Uterus (tissue), 4 donors: ENCODE data around the gene CASP7. TPM values are rescaled to one million over a fixed set of nuclear protein-coding genes. Genes with fewer than 3 reads are reported as not detected.

ENCODE experiments used
- DNase-seq, 2 donors: peaks; one replicate each; pipeline ENCODE4 v3.0.0-alpha.2; 2019 to 2020
- H3K27ac ChIP-seq, 2 donors: fragments of 200-600 bp; sonication (generic); 1 replicate in 1 of 2; 2 replicates in 1 of 2; pipeline ENCODE4 v1.5.1; 2016 to 2018
- H3K27me3 ChIP-seq, 2 donors: fragments of 200-600 bp; sonication (generic); one replicate each; pipeline ENCODE4 v1.5.1; 2018 to 2019; ENCODE audit warnings: control low read depth in 1 of 2
- H3K36me3 ChIP-seq, 2 donors: fragments of 200-600 bp; sonication (generic); one replicate each; pipeline ENCODE4 v1.5.1; 2019; ENCODE audit warnings: control low read depth in 1 of 2
- H3K4me1 ChIP-seq, 2 donors: fragments of 200-600 bp; sonication (generic); one replicate each; pipeline ENCODE4 v1.5.1; 2018 to 2019; ENCODE audit warnings: control low read depth in 1 of 2
- H3K4me3 ChIP-seq, 2 donors: fragments of 200-600 bp; sonication (generic); 1 replicate in 1 of 2; 2 replicates in 1 of 2; pipeline ENCODE4 v1.5.1; 2018 to 2019; ENCODE audit warnings: mild to moderate bottlenecking in 1 of 2
- H3K9me3 ChIP-seq, 2 donors: fragments of 200-600 bp; sonication (generic); one replicate each; pipeline ENCODE4 v1.5.1; 2019; ENCODE audit warnings: control low read depth in 1 of 2
- POLR2A ChIP-seq, 2 donors: fragments of 450-650 bp; IDR thresholded peaks; one replicate each; pipeline ENCODE4 v1.6.1; 2016; ENCODE audit warnings: antibody characterized with exemption in 2 of 2, mild to moderate bottlenecking in 1 of 2, moderate library complexity in 1 of 2
- intact Hi-C: fragments of 100-400 bp; cut with DNase I; formaldehyde crosslinking; loops from one replicate; pipeline ENCODE4 v1.15.1; 2023; ENCODE audit warnings: low total_unique reads
- total RNA-seq, 4 donors: library from RNA; depleted of rRNA in 3 of 4; stranded (reverse); fragments of >200 nt in 3 of 4; gene quantifications; one replicate each; pipeline versions ENCODE4 v1.1.0 to v1.2.4, GENCODE V29; 2014 to 2023
- TF ChIP-seq, protein P1 (sequence below), 4 experiments: fragments of 200-600 bp in 2 of 4; fragments of 450-650 bp in 2 of 4; sonication (generic) in 2 of 4; IDR thresholded peaks; one replicate each; pipeline ENCODE4 v1.5.1; 2016 to 2019; ENCODE audit warnings: antibody characterized with exemption in 4 of 4, mild to moderate bottlenecking in 2 of 4, moderate library complexity in 1 of 4
- donor health status: DM: yes; HTN: yes; CAD: no.

CASP7 gene
- total RNA-seq, 4 donors from 2014 or later, result 8.5 to 48.3 (median 20.3) TPM

DNA sequence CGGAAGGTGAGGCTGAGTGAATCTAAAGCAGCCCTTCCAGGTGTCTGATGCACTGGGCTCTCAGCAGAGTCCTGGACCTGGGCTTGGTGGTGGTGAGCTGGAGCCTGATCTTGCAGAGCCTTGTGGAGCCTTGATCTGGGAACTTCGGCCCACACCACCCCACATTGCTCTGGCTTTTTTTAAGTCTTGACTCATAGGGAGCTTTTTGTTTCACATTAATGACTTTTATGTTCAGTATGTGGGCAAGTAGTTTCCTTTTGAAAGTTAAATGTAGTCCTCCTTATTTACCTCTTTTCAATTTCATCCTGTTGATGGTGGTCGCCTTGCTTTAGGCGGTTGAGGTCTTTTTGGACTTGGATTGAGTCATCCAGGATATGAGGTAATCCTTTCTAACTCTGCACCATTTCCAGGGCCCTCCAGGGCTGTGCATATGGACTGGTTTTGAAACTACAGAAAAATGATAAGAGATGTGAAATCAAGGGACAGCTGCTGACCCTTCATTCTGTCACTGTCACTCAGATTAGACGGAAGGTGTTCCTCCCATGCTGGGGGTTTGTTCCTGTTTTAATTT, 12.9 kb upstream of the CASP7 start:
- no peak for DNase-seq
- no peaks in the 10 kb centered on the region for H3K36me3 ChIP-seq
- H3K27me3 ChIP-seq, result no peaks in the 10 kb centered on the region
- H3K27ac ChIP-seq, result no peak overlapping the region
- no peaks in the 10 kb centered on the region for H3K9me3 ChIP-seq
- intact Hi-C loops, result no loop called here
- H3K4me1 ChIP-seq, result no peaks in the 10 kb centered on the region
- H3K4me3 ChIP-seq, result no peak overlapping the region
- TF ChIP-seq, protein P1, sequence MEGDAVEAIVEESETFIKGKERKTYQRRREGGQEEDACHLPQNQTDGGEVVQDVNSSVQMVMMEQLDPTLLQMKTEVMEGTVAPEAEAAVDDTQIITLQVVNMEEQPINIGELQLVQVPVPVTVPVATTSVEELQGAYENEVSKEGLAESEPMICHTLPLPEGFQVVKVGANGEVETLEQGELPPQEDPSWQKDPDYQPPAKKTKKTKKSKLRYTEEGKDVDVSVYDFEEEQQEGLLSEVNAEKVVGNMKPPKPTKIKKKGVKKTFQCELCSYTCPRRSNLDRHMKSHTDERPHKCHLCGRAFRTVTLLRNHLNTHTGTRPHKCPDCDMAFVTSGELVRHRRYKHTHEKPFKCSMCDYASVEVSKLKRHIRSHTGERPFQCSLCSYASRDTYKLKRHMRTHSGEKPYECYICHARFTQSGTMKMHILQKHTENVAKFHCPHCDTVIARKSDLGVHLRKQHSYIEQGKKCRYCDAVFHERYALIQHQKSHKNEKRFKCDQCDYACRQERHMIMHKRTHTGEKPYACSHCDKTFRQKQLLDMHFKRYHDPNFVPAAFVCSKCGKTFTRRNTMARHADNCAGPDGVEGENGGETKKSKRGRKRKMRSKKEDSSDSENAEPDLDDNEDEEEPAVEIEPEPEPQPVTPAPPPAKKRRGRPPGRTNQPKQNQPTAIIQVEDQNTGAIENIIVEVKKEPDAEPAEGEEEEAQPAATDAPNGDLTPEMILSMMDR (IDR thresholded peaks at IDR 0.05), result no peak
- TF ChIP-seq POLR2A (IDR thresholded peaks at IDR 0.05), result no peak

DNA sequence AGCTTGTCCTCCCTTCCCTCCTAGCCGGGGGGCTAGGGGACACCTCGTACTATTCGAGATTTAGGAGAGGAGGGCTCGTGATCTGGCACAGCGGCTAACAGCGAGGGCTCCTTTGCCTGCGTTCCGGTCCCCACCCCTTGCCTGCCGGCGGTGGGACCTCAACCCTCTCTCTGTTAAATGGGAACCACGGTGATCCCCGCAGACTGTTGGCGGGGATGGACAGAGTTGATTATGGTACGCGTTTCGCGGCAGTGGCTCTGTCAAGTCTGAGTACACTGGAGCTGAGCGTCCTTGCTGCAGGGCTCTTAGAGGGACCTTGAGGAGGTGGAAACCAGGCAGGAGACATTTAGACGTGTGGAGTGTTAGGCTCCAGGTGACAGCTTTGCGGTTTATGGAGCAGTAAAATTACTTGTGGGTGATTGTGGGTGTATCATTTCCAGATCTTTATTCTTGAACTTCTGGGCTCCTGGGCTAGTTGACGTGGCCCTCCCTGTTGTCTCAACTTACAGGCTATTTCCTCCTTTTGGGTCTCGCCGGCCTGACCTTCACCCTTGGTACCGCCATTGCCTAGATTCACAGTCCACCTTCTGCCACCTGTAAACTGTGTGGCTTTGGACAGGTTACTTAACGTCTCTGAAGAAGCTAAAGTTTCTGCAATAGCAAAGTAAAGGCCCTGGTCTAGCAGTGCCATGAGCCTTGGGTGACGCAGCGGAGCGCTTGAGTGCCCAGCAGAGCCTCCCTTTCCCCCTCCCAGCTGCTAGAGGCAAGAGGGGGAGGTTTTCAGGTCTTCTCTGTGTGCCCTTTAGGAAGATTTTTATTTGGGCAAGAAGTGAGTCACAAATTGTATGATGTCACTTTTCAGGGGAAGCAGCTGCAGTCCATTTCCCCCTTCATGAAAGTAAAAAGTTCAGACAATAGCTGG, 739 bp downstream of the CASP7 start:
- no peaks in the 10 kb centered on the region for H3K36me3 ChIP-seq
- peak overlapping the region; percentile 90 to 91 for H3K4me3 ChIP-seq
- peak overlapping the region; percentile 95 to 98 for H3K27ac ChIP-seq
- DNase-seq, result peak; percentile 30 to 45
- no peaks in the 10 kb centered on the region for H3K4me1 ChIP-seq
- TF ChIP-seq POLR2A (IDR thresholded peaks at IDR 0.05), result no peak
- TF ChIP-seq, protein P1 (IDR thresholded peaks at IDR 0.05), result peak in 1 of 4 experiments; percentile 3
- H3K27me3 ChIP-seq, result no peaks in the 10 kb centered on the region
- intact Hi-C loops, result no loop called here
- no peaks in the 10 kb centered on the region for H3K9me3 ChIP-seq

DNA sequence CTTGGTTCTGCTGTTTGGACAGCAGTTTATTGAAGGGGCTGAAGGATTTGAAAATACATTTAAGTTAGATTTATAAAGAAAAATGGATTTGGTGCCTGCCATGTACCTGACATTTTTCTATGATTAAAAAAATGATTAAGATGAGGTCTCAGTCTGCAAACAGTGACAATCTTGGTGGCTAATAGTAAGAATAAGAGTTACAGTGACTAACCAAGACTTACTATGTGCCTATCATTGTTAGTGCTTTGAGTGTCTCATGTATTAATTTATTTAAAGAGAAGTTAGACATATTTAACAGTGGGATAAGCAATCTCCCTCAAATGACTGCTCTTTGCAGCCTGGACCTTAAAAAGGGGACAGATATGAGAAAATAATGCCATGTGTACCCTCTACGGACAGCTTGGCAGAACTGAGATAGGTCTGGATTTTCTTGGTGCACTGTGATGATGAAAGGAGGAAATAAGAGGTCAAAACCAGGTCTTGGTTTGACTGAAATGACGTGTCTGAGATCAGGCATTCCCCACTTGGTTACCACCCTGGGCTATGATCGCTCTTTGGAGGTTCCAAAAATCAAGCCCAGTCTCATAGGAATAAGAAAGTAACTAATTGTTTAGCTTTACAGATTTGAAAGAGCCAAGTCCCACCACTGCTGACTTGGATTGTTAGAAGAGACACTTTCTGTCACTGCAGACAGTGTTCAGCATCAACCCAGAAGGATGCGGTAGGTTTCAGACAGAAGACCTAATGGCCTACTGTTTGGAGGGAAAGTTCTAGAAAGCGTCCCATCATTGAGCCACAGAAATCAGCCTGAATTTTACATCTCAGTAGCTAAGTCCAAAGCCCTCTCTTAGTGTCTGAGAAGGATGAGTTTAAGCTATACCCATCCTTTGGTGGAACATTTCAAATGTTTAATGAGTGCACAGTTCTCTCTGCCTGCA, 2.1 kb downstream of the CASP7 start:
- H3K36me3 ChIP-seq, result no peaks in the 10 kb centered on the region
- H3K4me3 ChIP-seq, result no peak overlapping the region
- peak overlapping the region in 1 of 2 donors; percentile 98 for H3K27ac ChIP-seq
- H3K9me3 ChIP-seq, result peaks cover 0 to 4% of the 10 kb centered on the region in 2 donors
- no peaks in the 10 kb centered on the region for H3K4me1 ChIP-seq
- H3K27me3 ChIP-seq, result no peaks in the 10 kb centered on the region
- TF ChIP-seq, protein P1 (IDR thresholded peaks at IDR 0.05), result no peak
- TF ChIP-seq POLR2A (IDR thresholded peaks at IDR 0.05), result no peak
- no peak for DNase-seq
- intact Hi-C loops, result no loop called here

DNA sequence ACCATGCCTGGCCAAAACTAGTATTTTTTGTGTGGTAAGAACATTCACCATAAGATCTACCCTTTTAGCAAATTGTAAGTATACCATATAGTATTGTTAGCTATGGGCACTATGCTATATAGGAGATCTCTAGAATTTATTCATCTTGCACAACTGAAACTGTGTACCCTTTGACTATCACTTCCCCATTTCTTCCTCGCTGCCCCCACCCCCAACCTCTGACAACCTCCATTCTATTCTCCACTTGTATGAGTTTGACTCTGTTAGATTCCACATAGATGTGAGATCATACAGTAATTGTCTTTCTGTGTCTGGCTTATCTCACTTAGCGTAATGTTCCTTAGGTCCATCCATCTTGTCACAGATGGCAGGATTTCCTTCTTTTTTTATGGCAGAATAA, 3.6 kb downstream of the CASP7 start:
- no peak for DNase-seq

More for the DNA sequence above, 3.6 kb downstream of the CASP7 start:
- H3K27ac ChIP-seq, result no peak overlapping the region
- TF ChIP-seq, protein P1 (IDR thresholded peaks at IDR 0.05), result no peak
- TF ChIP-seq POLR2A (IDR thresholded peaks at IDR 0.05), result no peak
- H3K4me1 ChIP-seq, result no peaks in the 10 kb centered on the region
- H3K4me3 ChIP-seq, result no peak overlapping the region
- no peaks in the 10 kb centered on the region for H3K27me3 ChIP-seq
- H3K36me3 ChIP-seq, result no peaks in the 10 kb centered on the region
- intact Hi-C loops, result no loop called here
- peaks cover 0 to 11% of the 10 kb centered on the region in 2 donors for H3K9me3 ChIP-seq
